ENCODE results near the gene PLA2G4C. TPM values are rescaled to one million over a fixed set of nuclear protein-coding genes. Genes with fewer than 3 reads are reported as not detected.

The PLA2G4C gene
- total RNA-seq, 6 experiments from 2014 or later = 3.8 to 5.3 (median 4.8) TPM

DNA sequence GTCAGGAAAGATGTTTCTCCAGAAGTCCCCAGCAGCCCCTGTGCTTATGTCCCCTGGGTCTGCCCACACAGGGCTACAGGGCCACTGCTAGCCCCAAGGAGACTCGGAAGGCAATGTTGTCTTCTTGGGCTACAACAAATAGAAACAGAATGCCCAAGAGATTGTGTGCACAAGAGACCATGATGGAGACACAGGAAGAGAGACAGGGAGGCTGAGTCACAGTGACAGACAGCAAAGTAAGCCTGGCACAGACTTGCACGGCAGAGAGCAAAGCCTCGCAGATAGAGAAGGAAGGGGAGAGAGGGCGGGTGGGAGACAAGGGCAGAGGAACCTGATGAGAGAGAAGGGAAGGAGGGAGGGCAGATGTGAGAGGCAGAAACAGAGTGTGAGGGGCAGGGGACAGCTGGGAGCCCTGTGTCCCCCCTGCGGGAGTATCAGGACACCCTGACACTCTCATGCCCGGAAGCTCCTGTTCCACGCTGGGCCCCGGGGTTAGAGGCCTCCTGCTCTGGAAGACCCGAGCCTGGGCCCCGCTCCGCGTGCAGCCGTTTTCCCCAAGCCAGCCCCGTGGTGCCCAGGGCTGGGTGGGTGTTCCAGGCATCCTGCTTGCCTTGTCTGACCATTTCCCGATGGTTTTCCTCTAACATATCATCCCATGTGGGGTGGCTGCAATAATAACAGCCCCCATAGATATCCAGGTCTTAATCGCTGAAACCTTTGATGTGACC is 2.7 kb upstream of the PLA2G4C start:
- no peaks in the 10 kb centered on the region for H3K27me3 Mint-ChIP-seq (ENCODE audit: insufficient read depth)
- H3K4me1 Mint-ChIP-seq (ENCODE audit: low read depth) = peaks cover 15% of the 10 kb centered on the region
- peak overlapping the region; percentile 42 for H3K27ac Mint-ChIP-seq
- no peak overlapping the region for H3K4me3 Mint-ChIP-seq
- H3K36me3 Mint-ChIP-seq (ENCODE audit: low read depth) = peaks cover 8% of the 10 kb centered on the region; the same call in 1 of the 2 replicates
- TF ChIP-seq, protein P1, sequence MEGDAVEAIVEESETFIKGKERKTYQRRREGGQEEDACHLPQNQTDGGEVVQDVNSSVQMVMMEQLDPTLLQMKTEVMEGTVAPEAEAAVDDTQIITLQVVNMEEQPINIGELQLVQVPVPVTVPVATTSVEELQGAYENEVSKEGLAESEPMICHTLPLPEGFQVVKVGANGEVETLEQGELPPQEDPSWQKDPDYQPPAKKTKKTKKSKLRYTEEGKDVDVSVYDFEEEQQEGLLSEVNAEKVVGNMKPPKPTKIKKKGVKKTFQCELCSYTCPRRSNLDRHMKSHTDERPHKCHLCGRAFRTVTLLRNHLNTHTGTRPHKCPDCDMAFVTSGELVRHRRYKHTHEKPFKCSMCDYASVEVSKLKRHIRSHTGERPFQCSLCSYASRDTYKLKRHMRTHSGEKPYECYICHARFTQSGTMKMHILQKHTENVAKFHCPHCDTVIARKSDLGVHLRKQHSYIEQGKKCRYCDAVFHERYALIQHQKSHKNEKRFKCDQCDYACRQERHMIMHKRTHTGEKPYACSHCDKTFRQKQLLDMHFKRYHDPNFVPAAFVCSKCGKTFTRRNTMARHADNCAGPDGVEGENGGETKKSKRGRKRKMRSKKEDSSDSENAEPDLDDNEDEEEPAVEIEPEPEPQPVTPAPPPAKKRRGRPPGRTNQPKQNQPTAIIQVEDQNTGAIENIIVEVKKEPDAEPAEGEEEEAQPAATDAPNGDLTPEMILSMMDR (IDR thresholded peaks at IDR 0.05) = no peak
- no peak for DNase-seq
- no peaks in the 10 kb centered on the region for H3K9me3 Mint-ChIP-seq

DNA sequence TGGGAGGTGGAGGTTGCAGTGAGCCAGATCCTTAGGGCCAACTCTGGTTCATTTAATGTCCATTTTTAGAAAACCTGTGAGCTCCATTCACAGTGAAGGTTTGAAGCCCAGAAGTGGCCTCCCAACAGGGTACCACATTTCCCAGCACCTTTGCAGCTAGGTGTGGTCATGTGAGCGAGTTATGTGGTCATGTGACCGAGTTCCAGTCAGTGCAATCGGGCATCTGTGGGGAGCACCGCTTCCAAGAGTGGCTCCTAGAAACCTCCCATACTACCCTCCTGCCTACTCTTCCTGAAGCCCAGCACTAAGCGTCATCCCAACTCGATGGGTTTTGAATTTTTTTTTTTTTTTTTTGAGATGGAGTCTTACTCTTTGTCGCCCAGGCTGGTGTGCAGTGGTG is 663 bp upstream of the PLA2G4C start:
- Mint-ChIP-seq H3K36me3 (ENCODE audit: low read depth) (no peaks in the 10 kb centered on the region), H3K27me3 (ENCODE audit: insufficient read depth) (no peaks in the 10 kb centered on the region), H3K4me3 (no peak overlapping the region), H3K27ac (peak overlapping the region; percentile 93; the same call in 1 of the 2 replicates), H3K9me3 (no peaks in the 10 kb centered on the region), H3K4me1 (ENCODE audit: low read depth) (peaks cover 27% of the 10 kb centered on the region)
- TF ChIP-seq, protein P1 (IDR thresholded peaks at IDR 0.05) = no peak
- DNase-seq = no peak

DNA sequence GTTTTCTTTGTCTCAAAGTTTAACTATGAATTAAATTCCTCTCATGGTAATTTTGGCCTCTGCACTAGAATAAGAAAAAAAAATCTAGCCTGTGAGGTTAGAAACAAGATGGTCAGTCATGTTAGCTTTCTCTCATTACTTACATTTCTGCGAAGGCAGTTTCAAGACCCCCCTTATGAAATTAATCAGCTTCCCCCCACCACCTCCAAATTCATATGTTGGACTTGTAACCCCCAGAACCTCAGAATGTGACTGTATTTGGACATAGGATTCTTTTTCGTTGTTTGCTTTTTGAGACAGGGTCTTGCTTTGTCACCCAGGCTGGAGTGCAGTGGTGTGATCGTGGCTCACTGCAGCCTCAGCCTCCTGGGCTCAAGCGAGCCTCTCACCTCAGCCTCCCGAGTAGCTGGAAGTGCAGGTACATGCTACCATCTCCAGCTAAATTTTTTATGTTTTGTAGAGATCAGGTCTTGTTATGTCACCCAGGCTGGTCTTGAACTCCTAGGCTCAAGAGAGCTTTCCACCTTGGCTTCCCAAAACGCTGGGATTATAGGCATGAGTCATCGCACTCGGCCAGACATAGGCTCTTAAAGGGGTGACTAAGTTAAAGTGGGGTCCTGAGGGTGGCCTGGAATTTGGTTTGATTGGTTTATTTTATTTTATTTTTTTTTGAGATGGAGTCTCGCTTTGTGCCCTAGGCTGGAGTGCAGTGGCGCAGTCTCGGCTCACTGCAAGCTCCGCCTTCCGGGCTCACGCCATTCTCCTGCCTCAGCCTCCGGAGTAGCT is 1.4 kb downstream of the PLA2G4C start:
- TF ChIP-seq, protein P1 (IDR thresholded peaks at IDR 0.05) = no peak
- no peaks in the 10 kb centered on the region for H3K27me3 Mint-ChIP-seq (ENCODE audit: insufficient read depth)
- no peak overlapping the region for H3K27ac Mint-ChIP-seq
- H3K4me1 Mint-ChIP-seq (ENCODE audit: low read depth) = peaks cover 27% of the 10 kb centered on the region
- no peaks in the 10 kb centered on the region for H3K9me3 Mint-ChIP-seq
- no peak for DNase-seq
- no peak overlapping the region; the same call in 1 of the 2 replicates for H3K4me3 Mint-ChIP-seq
- no peaks in the 10 kb centered on the region for H3K36me3 Mint-ChIP-seq (ENCODE audit: low read depth)

DNA sequence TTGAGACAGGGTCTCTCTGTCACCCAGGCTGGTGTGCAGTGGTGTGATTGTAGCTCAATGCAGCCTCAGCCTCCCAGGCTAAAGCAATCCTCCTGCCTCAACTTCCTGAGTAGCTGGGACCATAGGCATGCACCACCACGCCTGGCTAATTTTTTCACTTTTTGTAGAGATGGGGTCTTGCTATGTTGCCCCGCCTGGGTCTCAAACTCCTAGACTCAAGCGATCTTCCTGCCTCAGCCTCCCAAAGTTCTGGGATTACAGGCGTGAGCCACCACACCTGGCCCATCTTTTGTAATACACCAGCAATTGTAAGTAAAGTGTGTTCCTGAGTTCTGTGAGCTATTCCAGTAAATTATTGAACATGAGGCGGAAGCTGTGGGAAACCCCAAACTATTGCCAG is 6.7 kb downstream of the PLA2G4C start:
- H3K4me1 Mint-ChIP-seq (ENCODE audit: low read depth) = peaks cover 19% of the 10 kb centered on the region
- H3K4me3 Mint-ChIP-seq = no peak overlapping the region
- no peak for DNase-seq
- H3K36me3 Mint-ChIP-seq (ENCODE audit: low read depth) = no peaks in the 10 kb centered on the region
- no peaks in the 10 kb centered on the region; the same call in 1 of the 2 replicates for H3K27me3 Mint-ChIP-seq (ENCODE audit: insufficient read depth)
- H3K27ac Mint-ChIP-seq = no peak overlapping the region
- TF ChIP-seq, protein P1 (IDR thresholded peaks at IDR 0.05) = no peak
- H3K9me3 Mint-ChIP-seq = no peaks in the 10 kb centered on the region

DNA sequence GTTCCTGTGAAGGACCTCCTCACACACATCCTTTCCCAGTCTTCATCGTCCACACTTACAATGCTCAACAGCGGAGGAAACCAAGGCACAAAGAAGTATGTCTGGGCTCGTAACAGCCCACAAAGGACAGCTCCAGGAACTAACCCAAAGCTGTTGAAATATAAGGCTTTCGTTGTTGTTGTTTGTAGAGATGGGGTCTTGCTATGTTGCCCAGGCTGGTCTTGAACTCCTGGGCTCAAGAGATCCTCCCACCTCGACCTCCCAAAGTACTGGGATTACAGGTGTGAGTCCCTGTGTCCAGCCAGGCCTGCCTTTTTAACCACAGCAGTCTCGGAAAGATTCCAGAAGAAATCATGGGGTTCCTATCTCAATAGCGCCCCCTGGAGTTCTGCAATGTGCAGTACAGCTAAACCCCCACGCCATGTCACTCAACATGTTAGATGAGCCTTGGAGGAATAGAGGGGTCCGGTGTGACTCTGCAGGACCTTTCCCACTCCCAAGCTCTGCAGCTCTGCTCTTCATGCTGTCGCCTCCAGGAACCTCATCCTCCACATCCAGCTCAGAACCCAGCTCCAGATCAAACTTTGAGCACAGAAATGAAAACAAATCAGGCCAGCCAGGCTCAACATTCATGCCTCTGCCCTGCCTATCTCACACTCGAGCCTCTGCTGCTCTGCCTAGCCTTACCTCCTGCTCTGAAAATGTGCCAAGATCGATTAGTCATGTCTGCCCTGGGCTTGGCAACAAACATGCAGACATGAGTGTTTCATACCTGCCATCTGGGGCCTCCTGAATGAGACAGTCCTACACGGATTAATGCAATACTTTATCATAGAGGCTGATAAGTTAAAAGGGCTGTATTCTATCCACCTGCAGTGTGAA is 7.5 kb downstream of the PLA2G4C start:
- no peaks in the 10 kb centered on the region for H3K9me3 Mint-ChIP-seq
- DNase-seq = peak; percentile 56
- peaks cover 18% of the 10 kb centered on the region for H3K4me1 Mint-ChIP-seq (ENCODE audit: low read depth)
- H3K27me3 Mint-ChIP-seq (ENCODE audit: insufficient read depth) = no peaks in the 10 kb centered on the region; the same call in 1 of the 2 replicates
- TF ChIP-seq, protein P1 (IDR thresholded peaks at IDR 0.05) = peak; percentile 95
- H3K4me3 Mint-ChIP-seq = no peak overlapping the region
- 0 out of 2 replicates have a peak, but pooled peaks cover under 1% of the 10 kb centered on the region for H3K36me3 Mint-ChIP-seq (ENCODE audit: low read depth)
- H3K27ac Mint-ChIP-seq = no peak overlapping the region

Data from HFFc6 (cell line).